ENCODE data around the gene SAMD7. TPM values are rescaled to one million over a fixed set of nuclear protein-coding genes. Genes with fewer than 3 reads are reported as not detected.

The SAMD7 gene
- total and polyA plus RNA-seq, 9 of the 15 experiments (the other 6 are each of a cell fraction or from before 2014, with no cell fraction given): not detected

- TF ChIP-seq TAF9B (IDR thresholded peaks at IDR 0.05; ENCODE audit: partially characterized antibody) (peak; percentile 30), BACH1 (tag; IDR thresholded peaks at IDR 0.05) (no peak), HDAC1 (IDR thresholded peaks at IDR 0.05) (peak in 1 of 2 experiments; percentile 30; a peak in 2 of 4 replicates), NCOR1 (IDR thresholded peaks at IDR 0.05) (no peak), SIN3A (IDR thresholded peaks at IDR 0.05; ENCODE audit: borderline replicate concordance in 2 of 2, control insufficient read depth in 1 of 2, low read depth in 2 of 2, low read length in 2 of 2) (peak in 1 of 2 experiments; percentile 37; a peak in 1 of 4 replicates), HMGXB4 (CRISPR knock-in tag; IDR thresholded peaks at IDR 0.05) (peak; percentile 62; the same call in 1 of the 2 replicates), SRF (CRISPR knock-in tag; IDR thresholded peaks at IDR 0.05) (0 out of 4 replicates have a peak, but pooled peaks of 1 of the 2 experiments have one; percentile 14), BHLHE40 (IDR thresholded peaks at IDR 0.05; ENCODE audit: low read length) (no peak), MTA3 (IDR thresholded peaks at IDR 0.05; ENCODE audit: borderline replicate concordance) (peak; percentile 18; the same call in 1 of the 2 replicates), NR2C2 (CRISPR knock-in tag; IDR thresholded peaks at IDR 0.05) (0 out of 2 replicates have a peak, but pooled peaks have one; percentile 50), NR2C2 (tag; IDR thresholded peaks at IDR 0.05) (peak; percentile 73), HMGN3 (IDR thresholded peaks at IDR 0.05; ENCODE audit: borderline replicate concordance, extremely low read depth, insufficient read length, low read depth, low read length) (peak; percentile 51), RBFOX2 (IDR thresholded peaks at IDR 0.05; ENCODE audit: low read depth, low read length) (peak; percentile 85), MAZ (CRISPR knock-in tag; conservative IDR thresholded peaks at IDR 0.05 in 1 of 2, IDR thresholded peaks at IDR 0.05 in 1 of 2) (0 out of 4 replicates have a peak, but pooled peaks of 1 of the 2 experiments have one; percentile 31), HNRNPLL (IDR thresholded peaks at IDR 0.05; ENCODE audit: low read depth, low read length, poor library complexity, severe bottlenecking) (peak; percentile 36), GABPB1 (CRISPR knock-in tag; IDR thresholded peaks at IDR 0.05) (peak; percentile 18; the same call in 1 of the 2 replicates), MAX (CRISPR knock-in tag; IDR thresholded peaks at IDR 0.05) (0 out of 2 replicates have a peak, but pooled peaks have one; percentile 14), ETV5 (CRISPR knock-in tag; IDR thresholded peaks at IDR 0.05; ENCODE audit: low read depth) (0 out of 2 replicates have a peak, but pooled peaks have one; percentile 12), NUFIP1 (IDR thresholded peaks at IDR 0.05; ENCODE audit: partially characterized antibody) (no peak), MNT (conservative IDR thresholded peaks at IDR 0.05) (peak; percentile 46 to 51; a peak in 3 of 4 replicates), ERF (CRISPR knock-in tag; IDR thresholded peaks at IDR 0.05) (no peak), SUPT5H (IDR thresholded peaks at IDR 0.05) (0 out of 2 replicates have a peak, but pooled peaks have one; percentile 7)
Measured at GRCh38 chr3:169966951-169967915, 55.9 kb downstream of the SAMD7 start (continued).

Data from K562 (cell line).